22Rv1 (cell line): ENCODE results near the gene NIPBL.
"Not testable (repeated sequence)": the region's sequence is repeated elsewhere in the genome, so short reads cannot be mapped to it uniquely, and the experiment has no call there.

Experiments used
- H3K27ac ChIP-seq: fragments of 450-650 bp; 2 replicates; pipeline ENCODE4 v1.5.1; 2017
- CTCF ChIP-seq: fragments of 450-650 bp; IDR thresholded peaks from 2 replicates; pipeline ENCODE4 v1.5.1; 2017; ENCODE audit warnings: mild to moderate bottlenecking
- ZFX ChIP-seq: fragments of 450-650 bp; IDR thresholded peaks from 2 replicates; pipeline ENCODE4 v1.6.1; 2017; ENCODE audit warnings: antibody characterized with exemption, borderline replicate concordance

The NIPBL gene

GRCh38 chr5:36897616-36898015, 21.0 kb downstream of the NIPBL start:
- TF ChIP-seq ZFX (no peak), CTCF (no peak)

DNA sequence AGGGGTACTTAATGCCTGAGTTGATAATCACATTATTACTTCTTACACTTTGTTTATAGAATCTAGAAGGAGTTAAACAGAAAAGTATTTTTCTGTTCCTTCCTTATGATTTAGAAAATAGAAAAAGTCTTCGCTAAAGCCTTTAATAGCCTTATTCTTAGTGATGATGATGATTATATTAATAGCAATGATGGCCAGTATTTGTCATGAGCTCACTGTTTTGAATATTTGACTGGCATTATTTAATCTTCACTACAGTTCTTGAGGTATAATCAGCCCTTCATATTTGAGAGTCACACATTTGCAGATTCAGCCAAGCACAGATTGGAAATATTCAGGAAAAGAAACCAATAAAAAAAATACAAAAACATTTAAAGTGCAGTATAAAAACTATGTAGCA, 23.3 kb downstream of the NIPBL start:
- TF ChIP-seq ZFX = no peak
- TF ChIP-seq CTCF = no peak

More at GRCh38 chr5:36897616-36898015, 21.0 kb downstream of the NIPBL start:
- no peak overlapping the region for H3K27ac ChIP-seq

DNA sequence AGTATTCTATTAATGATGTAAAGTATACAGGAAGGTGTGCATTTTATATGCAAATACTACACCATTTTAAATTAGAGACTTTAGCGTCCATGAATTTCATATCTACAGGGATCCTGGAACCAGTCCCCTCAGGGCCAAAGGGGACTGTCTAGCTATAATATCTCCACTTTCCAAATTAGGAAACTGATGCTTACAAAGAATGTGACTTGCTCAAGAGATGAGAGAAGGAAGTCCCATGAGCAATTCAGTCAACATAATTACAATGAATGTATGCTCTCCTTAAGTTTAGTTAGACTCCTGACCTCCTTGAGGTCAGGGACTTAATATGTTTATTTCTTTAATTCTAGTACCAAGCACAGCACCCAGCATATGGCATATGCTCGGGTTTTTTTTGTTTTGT, 23.7 kb downstream of the NIPBL start:
- TF ChIP-seq ZFX (no peak), CTCF (no peak)
- no peak overlapping the region for H3K27ac ChIP-seq

More for the DNA sequence above, 23.3 kb downstream of the NIPBL start:
- no peak overlapping the region for H3K27ac ChIP-seq

- H3K27ac ChIP-seq = not testable (repeated sequence)
Measured at GRCh38 chr5:36901077-36901476, 24.5 kb downstream of the NIPBL start.

DNA sequence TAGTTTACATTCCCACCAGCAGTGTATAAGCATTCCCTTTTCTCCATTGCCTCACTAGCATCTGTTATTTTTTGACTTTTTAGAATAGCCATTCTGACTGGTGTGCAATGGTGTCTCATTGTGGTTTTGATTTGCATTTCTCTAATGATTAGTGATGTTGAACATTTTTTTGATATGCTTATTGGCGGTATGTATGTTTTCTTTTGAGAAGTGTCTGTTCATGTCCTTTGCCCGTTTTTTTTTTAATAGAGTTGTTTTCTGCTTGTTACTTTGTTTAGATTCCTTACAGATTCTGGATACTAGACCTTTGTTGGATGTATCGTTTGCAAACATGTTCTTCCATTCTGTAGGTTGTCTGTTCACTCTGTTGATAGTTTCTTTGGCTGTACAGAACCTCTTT, 25.3 kb downstream of the NIPBL start:
- no peak for TF ChIP-seq ZFX
- TF ChIP-seq CTCF = no peak
- no peak overlapping the region for H3K27ac ChIP-seq

DNA sequence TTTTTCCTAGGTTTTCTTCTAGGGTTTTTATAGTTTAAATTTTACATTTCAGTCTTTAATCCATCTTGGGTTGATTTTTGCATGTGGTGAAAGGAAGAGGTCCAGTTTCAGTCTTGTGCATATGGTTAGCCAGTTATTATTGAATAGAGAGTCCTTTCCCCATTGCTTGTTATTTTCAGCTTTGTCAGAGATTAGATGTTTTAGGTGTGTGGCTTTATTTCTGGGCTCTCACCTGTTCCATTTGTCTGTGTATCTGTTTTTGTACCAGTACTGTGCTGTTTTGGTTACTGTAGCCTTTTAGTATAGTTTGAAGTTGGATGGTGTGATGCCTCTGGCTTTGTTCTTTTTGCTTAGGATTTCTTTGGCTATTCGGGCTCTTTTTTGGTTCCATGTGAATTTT, 25.8 kb downstream of the NIPBL start:
- no peak overlapping the region for H3K27ac ChIP-seq
- no peak for TF ChIP-seq CTCF

GRCh38 chr5:36904677-36905076, 28.1 kb downstream of the NIPBL start:
- no peak overlapping the region for H3K27ac ChIP-seq
- TF ChIP-seq CTCF (no peak), ZFX (no peak)

DNA sequence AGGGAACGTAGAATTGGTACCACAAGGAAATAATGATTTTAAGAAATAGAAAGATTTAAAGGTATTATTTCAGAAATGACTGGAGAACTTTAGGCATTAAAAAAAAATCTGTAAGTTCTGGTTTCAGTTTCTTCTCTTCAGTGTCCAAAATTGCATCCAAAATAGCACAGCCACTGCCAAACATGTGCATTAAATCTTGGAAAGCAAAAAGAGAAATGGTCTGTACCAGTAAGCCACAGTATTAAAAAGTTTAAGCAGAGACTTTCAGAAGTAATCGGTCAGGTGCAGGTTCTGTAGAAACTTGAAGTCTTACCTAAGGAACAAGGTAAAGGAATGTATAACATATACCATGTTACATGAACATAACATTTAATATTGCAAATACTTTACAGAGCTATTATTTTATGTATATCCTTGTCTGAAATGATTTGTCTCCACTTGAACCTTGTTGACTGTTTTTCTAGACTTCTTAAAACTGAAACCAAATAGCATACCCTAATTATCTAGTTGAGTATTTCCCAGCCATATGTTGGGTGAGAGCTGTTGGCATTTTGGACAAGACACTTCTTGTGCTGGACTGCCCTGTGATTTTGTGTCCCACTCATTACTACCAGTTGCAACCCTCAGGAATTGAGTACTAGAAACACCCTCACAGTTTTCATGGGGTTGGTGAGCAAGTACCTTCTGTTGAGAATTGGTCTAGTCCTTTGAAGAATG, 32.1 kb downstream of the NIPBL start:
- TF ChIP-seq ZFX (no peak), CTCF (no peak)
- H3K27ac ChIP-seq = no peak overlapping the region
